Measurements from ENCODE around the gene AKT2.

AKT2 gene

DNA sequence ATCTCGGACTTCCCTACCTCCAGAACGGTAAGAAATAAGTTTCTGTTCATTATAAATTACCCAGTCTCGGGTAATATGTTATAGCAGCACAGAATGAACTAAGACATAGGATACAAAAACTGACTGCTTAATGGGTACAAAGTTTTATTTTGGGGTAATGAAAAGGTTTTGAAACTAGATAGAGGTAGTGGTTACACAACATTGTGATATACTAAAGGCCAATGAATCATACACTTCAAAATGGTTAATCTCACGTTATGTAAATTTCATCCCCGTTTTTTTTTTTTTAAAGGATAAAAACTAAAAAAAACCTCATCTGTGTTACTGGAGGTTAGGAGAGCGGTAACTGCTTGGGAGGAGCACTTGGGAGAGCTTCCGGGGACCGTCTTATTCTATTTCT, 23.5 kb downstream of the AKT2 start:
- Histone ChIP-seq H3K9ac (ENCODE audit: low read depth, low read length) (no peak overlapping the region), H3K9me3 (ENCODE audit: insufficient read depth, low read depth, low read length) (no peaks in the 10 kb centered on the region), H3K27ac (ENCODE audit: low read depth, low read length) (no peak overlapping the region), H3K27me3 (ENCODE audit: insufficient read depth, low read length) (no peaks in the 10 kb centered on the region), H3K4me1 (ENCODE audit: insufficient read depth, low read length) (no peaks in the 10 kb centered on the region), H3K4me3 (ENCODE audit: low read length) (no peak overlapping the region), H3K36me3 (ENCODE audit: insufficient read depth, low read length) (peaks cover 25% of the 10 kb centered on the region)
- WGBS = 96% methylated on average over 6 of the region's 8 CpGs

DNA sequence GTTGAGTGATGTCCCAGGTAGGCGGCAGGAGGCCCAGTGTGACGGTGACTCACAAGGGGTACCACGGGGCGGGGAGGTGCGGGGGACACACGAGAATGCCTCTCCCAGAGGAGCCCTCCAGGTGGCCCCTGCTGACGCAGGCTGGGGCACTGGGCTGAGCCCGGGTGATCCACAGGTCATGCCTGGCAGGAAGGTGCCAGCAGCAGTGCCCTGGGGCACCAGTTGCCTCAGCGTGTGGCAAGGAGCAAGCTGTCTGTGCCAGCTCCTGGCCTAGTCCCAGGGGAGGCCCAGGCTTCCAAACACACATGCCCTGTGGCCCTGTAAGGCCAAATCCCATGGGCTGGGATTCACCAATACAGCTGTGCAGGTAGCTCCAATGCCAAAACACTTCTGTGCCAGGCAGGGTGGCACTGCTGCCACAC, 28.0 kb downstream of the AKT2 start:
- H3K4me1 ChIP-seq (ENCODE audit: insufficient read depth, low read length) = peaks cover 9% of the 10 kb centered on the region; the same call in 1 of the 2 replicates
- no peak overlapping the region for H3K4me3 ChIP-seq (ENCODE audit: low read length)
- no peak overlapping the region for H3K27ac ChIP-seq (ENCODE audit: low read depth, low read length)
- H3K9me3 ChIP-seq (ENCODE audit: insufficient read depth, low read depth, low read length) = no peaks in the 10 kb centered on the region
- no peak overlapping the region for H3K9ac ChIP-seq (ENCODE audit: low read depth, low read length)
- WGBS = 93% methylated on average over 9 of the region's 9 CpGs
- peaks cover 38% of the 10 kb centered on the region for H3K36me3 ChIP-seq (ENCODE audit: insufficient read depth, low read length)
- no peaks in the 10 kb centered on the region for H3K27me3 ChIP-seq (ENCODE audit: insufficient read depth, low read length)

DNA sequence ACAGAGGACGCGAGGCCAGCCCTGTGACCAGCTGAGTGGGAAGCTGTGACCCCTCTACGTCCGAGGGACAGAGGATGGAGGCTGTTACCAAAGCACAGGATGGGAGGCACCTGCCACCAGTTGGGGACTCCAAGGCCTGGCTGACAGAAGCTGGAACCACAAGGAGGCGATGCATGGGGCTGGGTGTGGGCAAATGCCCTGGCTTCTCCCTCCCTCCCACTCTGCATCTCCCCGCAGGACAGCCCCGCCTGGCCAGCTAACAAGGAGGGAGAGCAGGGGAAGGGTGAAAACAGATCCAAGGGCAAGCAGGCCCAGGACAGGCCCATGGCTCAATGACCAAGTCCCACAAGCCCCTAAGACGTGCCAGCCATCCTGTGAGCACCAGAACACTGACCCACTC, 28.6 kb downstream of the AKT2 start:
- 92% methylated on average over 8 of the region's 8 CpGs for WGBS
- Histone ChIP-seq H3K27ac (ENCODE audit: low read depth, low read length) (no peak overlapping the region), H3K9me3 (ENCODE audit: insufficient read depth, low read depth, low read length) (no peaks in the 10 kb centered on the region), H3K4me1 (ENCODE audit: insufficient read depth, low read length) (peaks cover 9% of the 10 kb centered on the region; the same call in 1 of the 2 replicates), H3K9ac (ENCODE audit: low read depth, low read length) (no peak overlapping the region), H3K36me3 (ENCODE audit: insufficient read depth, low read length) (peaks cover 38% of the 10 kb centered on the region), H3K27me3 (ENCODE audit: insufficient read depth, low read length) (no peaks in the 10 kb centered on the region), H3K4me3 (ENCODE audit: low read length) (no peak overlapping the region)

DNA sequence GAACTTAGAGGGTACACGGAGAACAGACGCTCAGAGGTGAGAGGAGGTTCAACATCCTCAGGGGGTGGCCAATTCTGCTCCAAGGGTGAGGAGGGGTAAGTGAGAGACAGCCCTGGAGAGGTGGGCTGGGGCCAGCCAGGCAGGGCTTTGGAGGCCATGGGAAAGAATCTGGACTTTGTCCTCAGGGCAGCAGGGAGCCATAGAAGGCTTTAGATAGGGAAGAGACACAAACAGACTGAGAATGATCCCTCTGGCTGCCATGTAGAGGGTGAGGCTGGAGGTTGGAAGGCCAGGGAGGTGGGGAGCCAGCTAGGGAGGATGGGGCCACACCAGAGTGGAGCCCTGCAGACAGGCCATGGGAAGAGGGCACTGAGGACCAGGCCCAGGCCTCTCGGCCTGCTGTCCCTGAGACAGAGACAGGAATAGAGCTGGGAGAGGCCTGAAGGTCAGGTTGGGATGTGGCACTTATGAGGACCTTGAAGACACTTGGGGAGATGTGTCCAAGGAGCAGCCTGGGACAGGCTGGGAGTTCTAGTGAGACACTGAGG, 29.5 kb downstream of the AKT2 start:
- no peaks in the 10 kb centered on the region for H3K27me3 ChIP-seq (ENCODE audit: insufficient read depth, low read length)
- peaks cover 9% of the 10 kb centered on the region; the same call in 1 of the 2 replicates for H3K4me1 ChIP-seq (ENCODE audit: insufficient read depth, low read length)
- H3K36me3 ChIP-seq (ENCODE audit: insufficient read depth, low read length) = peaks cover 38% of the 10 kb centered on the region
- no peak overlapping the region for H3K27ac ChIP-seq (ENCODE audit: low read depth, low read length)
- no peak overlapping the region for H3K4me3 ChIP-seq (ENCODE audit: low read length)
- no peak overlapping the region for H3K9ac ChIP-seq (ENCODE audit: low read depth, low read length)
- WGBS = 92% methylated on average over 3 of the region's 3 CpGs
- no peaks in the 10 kb centered on the region for H3K9me3 ChIP-seq (ENCODE audit: insufficient read depth, low read depth, low read length)

DNA sequence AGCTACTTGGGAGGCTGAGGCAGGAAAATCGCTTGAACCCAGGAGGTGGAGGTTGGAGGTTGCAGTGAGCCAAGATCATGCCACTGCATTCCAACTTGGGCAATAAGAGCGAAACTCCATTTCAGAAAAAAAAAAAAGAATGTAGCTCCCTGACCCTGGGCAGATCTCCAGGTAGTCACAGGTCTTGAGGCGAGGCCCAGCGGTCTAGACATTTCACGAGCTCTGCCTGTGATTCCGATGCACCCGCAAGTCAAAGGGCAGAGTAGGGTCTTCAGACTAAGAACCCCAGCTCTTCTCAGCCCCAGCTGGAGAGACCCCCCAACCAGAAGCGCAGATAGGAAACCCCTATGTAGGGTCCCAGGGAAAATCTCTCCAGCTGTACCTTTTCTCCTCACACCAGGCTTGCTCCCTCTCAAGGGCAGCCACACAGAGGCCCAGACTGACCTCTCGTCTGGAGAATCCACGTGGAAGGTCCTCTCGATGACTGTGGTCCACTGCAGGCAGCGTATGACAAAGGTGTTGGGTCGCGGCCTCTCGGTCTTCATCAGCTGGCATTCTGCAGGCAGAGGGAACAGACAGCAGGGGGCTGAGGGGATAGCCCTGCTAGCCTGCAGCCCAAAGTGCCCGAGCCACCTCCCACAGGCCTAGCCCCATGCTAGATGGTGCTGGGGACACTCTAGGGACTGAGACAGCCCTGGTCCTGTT, 30.3 kb downstream of the AKT2 start:
- peaks cover 38% of the 10 kb centered on the region for H3K36me3 ChIP-seq (ENCODE audit: insufficient read depth, low read length)

DNA sequence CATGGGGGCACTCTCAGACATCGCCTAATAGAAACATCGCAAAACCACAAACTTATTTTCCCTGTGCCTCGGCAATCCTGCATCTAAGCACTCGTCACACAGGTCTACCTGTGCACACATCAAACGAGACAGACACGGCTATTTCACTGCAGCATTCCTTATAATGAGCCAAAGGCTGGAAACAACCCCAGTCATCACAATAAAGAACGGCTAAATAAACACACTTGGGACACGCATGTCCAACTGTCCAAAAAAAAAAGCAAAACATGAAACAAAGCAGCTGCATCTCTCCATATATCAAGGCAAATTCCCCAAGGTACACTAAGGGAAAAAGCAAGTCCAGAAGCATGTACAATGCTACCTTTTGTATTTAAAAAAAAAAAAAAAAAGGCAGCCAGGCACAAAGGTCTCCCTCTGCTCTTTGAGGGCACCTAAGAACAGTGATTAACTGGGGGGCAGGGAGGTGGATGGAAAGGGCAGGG, 31.5 kb downstream of the AKT2 start:
- 93% methylated on average over 8 of the region's 8 CpGs for WGBS

More for the DNA sequence above, 30.3 kb downstream of the AKT2 start:
- Histone ChIP-seq H3K27me3 (ENCODE audit: insufficient read depth, low read length) (no peaks in the 10 kb centered on the region), H3K4me3 (ENCODE audit: low read length) (no peak overlapping the region), H3K9me3 (ENCODE audit: insufficient read depth, low read depth, low read length) (no peaks in the 10 kb centered on the region), H3K9ac (ENCODE audit: low read depth, low read length) (no peak overlapping the region), H3K27ac (ENCODE audit: low read depth, low read length) (no peak overlapping the region), H3K4me1 (ENCODE audit: insufficient read depth, low read length) (peaks cover 9% of the 10 kb centered on the region; the same call in 1 of the 2 replicates)
- WGBS = 92% methylated on average over 16 of the region's 16 CpGs

DNA sequence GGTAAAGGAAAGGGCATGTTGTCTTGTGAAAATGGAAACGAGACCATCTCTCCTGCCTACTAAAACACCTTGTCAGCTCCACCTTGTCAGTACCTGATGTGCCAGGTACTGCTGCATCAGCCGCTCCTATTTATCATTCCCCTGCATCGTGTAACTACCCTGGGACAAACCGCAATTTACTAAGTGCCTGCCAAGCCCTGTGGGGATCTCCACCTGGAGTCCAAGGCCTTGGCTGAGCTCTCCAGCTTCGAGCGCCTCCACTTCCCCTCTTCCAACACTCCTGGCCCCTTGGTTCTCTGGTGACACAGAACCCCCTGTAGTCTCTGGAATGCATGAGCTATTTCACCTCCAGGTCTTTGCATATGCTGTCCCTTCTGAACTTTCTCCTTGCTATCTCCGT, 32.8 kb downstream of the AKT2 start:
- H3K36me3 ChIP-seq (ENCODE audit: insufficient read depth, low read length) = peaks cover 38% of the 10 kb centered on the region
- H3K4me1 ChIP-seq (ENCODE audit: insufficient read depth, low read length) = peaks cover 9% of the 10 kb centered on the region; the same call in 1 of the 2 replicates
- no peaks in the 10 kb centered on the region for H3K9me3 ChIP-seq (ENCODE audit: insufficient read depth, low read depth, low read length)
- no peaks in the 10 kb centered on the region for H3K27me3 ChIP-seq (ENCODE audit: insufficient read depth, low read length)
- no peak overlapping the region for H3K27ac ChIP-seq (ENCODE audit: low read depth, low read length)
- WGBS = 69% methylated on average over 7 of the region's 7 CpGs
- H3K9ac ChIP-seq (ENCODE audit: low read depth, low read length) = no peak overlapping the region
- H3K4me3 ChIP-seq (ENCODE audit: low read length) = no peak overlapping the region

More for the DNA sequence above, 31.5 kb downstream of the AKT2 start:
- Histone ChIP-seq H3K9me3 (ENCODE audit: insufficient read depth, low read depth, low read length) (no peaks in the 10 kb centered on the region), H3K27me3 (ENCODE audit: insufficient read depth, low read length) (no peaks in the 10 kb centered on the region), H3K27ac (ENCODE audit: low read depth, low read length) (no peak overlapping the region), H3K4me3 (ENCODE audit: low read length) (no peak overlapping the region), H3K36me3 (ENCODE audit: insufficient read depth, low read length) (peaks cover 38% of the 10 kb centered on the region), H3K9ac (ENCODE audit: low read depth, low read length) (no peak overlapping the region), H3K4me1 (ENCODE audit: insufficient read depth, low read length) (peaks cover 9% of the 10 kb centered on the region; the same call in 1 of the 2 replicates)

DNA sequence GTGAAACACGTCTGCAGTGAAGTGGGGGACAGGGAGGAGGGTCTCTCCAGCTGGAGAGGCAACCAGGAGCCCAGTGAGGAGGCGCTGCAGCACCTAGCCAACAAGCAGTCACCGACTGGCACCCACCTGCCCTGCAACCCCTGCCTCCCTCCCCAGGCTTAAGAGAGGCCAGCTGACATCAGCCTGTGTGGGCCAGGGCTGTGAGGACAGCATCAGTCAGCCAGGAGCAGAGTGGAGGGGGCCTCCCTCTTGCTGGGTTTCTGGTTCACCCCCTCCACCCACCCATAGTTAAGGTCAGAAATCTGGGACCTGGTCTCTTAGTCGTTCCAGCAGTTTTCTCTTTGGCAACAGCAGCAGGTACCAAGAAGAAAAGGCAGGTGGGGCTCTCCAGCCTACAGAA, 33.2 kb downstream of the AKT2 start:
- Histone ChIP-seq H3K4me3 (ENCODE audit: low read length) (no peak overlapping the region), H3K9ac (ENCODE audit: low read depth, low read length) (no peak overlapping the region), H3K4me1 (ENCODE audit: insufficient read depth, low read length) (peaks cover 9% of the 10 kb centered on the region; the same call in 1 of the 2 replicates), H3K27me3 (ENCODE audit: insufficient read depth, low read length) (no peaks in the 10 kb centered on the region), H3K36me3 (ENCODE audit: insufficient read depth, low read length) (peaks cover 37% of the 10 kb centered on the region), H3K9me3 (ENCODE audit: insufficient read depth, low read depth, low read length) (no peaks in the 10 kb centered on the region), H3K27ac (ENCODE audit: low read depth, low read length) (no peak overlapping the region)
- 86% methylated on average over 4 of the region's 4 CpGs for WGBS

DNA sequence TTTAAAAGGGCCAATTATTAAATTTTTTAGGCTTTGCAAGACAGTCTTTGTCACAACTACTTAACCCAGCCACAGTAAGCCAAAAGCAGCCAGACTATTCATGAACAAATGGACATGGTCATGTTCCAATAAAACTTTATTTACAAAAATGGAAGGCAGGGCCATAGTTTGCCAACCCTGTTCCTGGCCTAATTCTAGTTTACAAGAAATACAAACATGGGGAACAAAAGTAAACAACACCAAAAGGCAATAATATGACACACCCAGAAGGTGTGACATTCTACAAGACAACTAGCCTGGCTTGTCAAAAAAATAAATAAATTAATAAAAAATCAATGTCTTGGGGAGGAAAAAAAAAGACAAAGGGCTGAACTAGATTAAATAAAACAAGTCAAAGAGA, 33.9 kb downstream of the AKT2 start:
- Histone ChIP-seq H3K9me3 (ENCODE audit: insufficient read depth, low read depth, low read length) (no peaks in the 10 kb centered on the region), H3K27ac (ENCODE audit: low read depth, low read length) (no peak overlapping the region), H3K9ac (ENCODE audit: low read depth, low read length) (no peak overlapping the region), H3K4me3 (ENCODE audit: low read length) (no peak overlapping the region), H3K36me3 (ENCODE audit: insufficient read depth, low read length) (peaks cover 30% of the 10 kb centered on the region), H3K4me1 (ENCODE audit: insufficient read depth, low read length) (peaks cover 9% of the 10 kb centered on the region; the same call in 1 of the 2 replicates), H3K27me3 (ENCODE audit: insufficient read depth, low read length) (no peaks in the 10 kb centered on the region)

DNA sequence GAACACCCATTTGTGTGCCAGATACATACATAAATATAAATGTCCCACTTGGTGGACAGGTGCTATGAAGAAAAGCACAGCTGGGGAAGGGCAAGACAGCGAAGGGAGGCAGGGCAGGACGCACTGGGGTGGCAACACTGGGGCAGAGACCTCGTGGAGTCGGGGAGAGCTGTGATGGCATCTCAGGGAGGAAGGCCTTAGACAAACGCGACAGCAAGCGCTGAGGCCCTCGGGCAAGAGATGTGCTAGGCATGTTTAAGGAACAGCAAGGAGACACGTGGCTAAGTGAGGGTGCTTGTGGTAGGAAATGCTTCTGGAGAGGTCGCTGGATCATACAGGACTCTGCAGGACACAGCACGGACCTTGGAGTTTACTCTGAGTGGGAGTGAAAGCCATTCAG, 35.4 kb downstream of the AKT2 start:
- Histone ChIP-seq H3K9me3 (ENCODE audit: insufficient read depth, low read depth, low read length) (no peaks in the 10 kb centered on the region), H3K27me3 (ENCODE audit: insufficient read depth, low read length) (no peaks in the 10 kb centered on the region), H3K27ac (ENCODE audit: low read depth, low read length) (no peak overlapping the region), H3K4me1 (ENCODE audit: insufficient read depth, low read length) (peaks cover 9% of the 10 kb centered on the region; the same call in 1 of the 2 replicates), H3K9ac (ENCODE audit: low read depth, low read length) (no peak overlapping the region), H3K4me3 (ENCODE audit: low read length) (no peak overlapping the region), H3K36me3 (ENCODE audit: insufficient read depth, low read length) (peaks cover 15% of the 10 kb centered on the region)
- WGBS = 92% methylated on average over 11 of the region's 11 CpGs

DNA sequence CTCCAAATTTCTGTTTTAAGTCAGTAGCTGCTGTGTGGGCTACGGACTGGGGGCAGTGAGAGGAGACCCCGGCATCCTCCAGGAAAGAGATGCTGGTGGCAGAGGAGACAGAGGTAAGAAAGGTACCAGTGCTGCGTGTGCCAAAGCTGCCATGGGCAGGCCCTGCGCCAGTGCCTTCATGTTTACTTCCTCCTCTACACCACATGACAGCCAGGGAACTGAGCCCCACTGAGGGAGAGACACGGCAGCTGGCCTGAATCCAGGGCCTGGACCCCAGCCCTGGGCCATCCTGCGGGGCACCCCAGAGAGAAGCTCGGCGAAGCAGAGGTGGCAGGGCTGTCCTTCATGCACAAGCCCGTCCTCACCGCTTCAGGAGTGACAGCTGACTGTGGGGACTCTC, 35.9 kb downstream of the AKT2 start:
- Histone ChIP-seq H3K36me3 (ENCODE audit: insufficient read depth, low read length) (peaks cover 13% of the 10 kb centered on the region), H3K27me3 (ENCODE audit: insufficient read depth, low read length) (no peaks in the 10 kb centered on the region), H3K27ac (ENCODE audit: low read depth, low read length) (no peak overlapping the region), H3K9ac (ENCODE audit: low read depth, low read length) (no peak overlapping the region), H3K4me1 (ENCODE audit: insufficient read depth, low read length) (peaks cover 9% of the 10 kb centered on the region; the same call in 1 of the 2 replicates), H3K4me3 (ENCODE audit: low read length) (no peak overlapping the region), H3K9me3 (ENCODE audit: insufficient read depth, low read depth, low read length) (no peaks in the 10 kb centered on the region)
- WGBS = 94% methylated on average over 10 of the region's 10 CpGs
